HG03064 (cell line): ENCODE data around the gene STXBP5.

Experiments
- ATAC-seq: cut with Tn5 transposase; IDR thresholded peaks from one replicate; pipeline ENCODE4 v1.9.1; 2021; ENCODE audit warnings: low read depth; ENCODE audit not compliant: unreplicated experiment

STXBP5 gene

DNA sequence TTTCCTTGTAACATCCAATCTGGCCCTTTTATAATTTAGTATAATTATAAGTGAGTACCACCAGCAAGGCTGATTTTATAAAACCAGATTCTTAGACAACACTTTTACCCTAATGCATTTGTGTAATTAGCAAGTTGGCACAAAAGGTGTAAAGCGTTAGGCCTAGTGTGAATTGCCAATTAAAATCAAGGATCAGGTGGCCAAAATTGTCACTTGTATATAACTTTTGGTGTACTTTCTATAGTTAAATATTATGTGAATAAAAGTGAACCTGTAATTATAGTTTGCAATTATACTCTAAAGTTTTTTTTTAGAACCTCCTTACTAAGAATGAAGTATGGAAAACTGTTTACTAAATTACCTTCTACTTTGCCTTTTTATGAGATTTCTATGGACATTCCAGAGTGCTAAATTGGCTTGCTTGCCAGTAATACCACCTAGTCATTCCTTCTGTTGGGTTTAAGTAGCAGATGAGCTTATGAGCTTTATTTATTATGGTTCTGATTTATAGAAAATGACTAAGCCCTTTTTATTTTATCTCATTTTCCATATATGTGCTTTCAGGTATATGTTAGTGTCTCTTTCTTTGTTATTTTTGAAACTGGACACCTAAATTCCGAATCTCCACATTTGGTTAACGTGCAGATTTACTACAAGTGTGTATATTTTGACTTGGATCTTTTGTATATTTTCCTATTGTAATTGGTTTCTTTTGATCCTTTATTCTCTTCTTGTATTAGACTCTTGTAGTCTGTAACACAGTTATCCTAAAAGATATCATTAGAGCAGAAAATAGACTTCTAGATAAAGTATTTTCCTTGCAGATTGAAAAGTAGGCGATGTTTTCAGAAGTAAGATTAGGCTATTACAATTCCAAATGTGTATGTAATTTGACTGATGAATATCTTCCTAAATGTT lies 3.9 kb downstream of the STXBP5 start:
- no peak for ATAC-seq

DNA sequence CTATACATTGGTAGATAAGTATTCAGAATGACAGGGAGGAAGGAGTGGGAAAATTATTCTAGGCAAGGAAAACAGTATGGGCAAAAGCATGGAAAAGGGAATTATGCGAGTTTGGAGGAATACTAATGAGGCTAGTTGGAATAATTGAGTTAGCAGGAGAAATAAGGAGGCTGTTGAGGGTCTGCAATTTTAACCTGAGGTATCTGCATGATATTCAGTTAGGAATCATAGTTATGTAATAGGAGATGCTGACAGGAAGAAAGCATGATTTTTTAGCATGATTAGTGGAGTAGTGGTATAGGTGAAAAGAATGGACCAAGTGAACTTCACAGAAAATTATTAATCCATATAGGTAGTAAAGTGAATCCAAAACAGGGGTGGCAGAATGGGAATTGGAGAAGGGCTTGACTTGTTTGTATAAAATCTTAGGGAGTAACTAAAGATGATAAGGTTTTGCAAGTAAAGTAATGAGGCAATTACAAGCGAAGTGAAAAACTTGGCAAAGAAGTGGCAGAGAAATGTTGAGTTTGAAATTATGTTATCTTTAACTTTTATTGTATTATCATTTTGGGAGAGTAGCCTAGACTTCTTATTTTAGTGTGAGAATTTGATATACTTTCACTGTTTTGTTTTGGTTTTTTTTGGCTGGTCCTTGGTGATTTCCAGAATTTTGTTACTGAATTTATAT lies 5.7 kb downstream of the STXBP5 start:
- ATAC-seq = no peak

DNA sequence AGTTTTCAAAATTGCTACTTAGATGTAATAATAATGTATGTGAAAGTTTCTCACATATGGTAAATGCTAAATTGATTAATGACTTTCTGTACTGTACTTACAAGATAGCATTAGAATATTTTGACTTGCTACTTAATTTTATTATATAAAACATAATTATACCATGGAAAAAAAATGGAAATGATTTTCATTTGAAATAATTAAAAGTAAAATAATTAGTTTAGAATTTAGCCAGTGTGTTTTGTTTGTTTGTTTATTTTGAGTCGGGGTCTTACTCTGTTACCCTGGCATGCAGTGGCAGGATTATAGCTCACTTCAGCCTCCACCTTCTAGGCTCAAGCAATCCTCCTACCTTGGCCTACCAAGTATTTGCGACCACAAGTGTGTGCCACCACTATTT lies 7.1 kb downstream of the STXBP5 start:
- ATAC-seq = no peak

DNA sequence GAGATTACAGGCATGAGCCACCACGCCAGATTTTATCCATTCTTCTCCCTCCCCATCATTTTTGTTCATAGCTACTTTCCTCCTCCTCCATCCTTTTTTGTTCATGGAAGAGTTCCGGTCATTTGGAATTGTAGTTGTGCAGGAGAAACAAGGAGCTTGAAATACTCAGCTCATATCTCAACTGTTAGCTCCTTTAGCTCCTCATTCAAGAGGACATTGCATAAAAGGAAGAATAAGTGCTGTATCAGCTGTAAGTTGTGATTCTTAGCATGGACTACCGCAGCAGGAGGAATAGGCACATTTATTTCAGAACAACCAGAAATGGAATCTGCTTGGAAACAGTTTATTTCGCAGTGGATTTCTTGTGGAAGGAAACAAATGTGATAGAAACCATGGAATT lies 7.6 kb downstream of the STXBP5 start:
- ATAC-seq = no peak

DNA sequence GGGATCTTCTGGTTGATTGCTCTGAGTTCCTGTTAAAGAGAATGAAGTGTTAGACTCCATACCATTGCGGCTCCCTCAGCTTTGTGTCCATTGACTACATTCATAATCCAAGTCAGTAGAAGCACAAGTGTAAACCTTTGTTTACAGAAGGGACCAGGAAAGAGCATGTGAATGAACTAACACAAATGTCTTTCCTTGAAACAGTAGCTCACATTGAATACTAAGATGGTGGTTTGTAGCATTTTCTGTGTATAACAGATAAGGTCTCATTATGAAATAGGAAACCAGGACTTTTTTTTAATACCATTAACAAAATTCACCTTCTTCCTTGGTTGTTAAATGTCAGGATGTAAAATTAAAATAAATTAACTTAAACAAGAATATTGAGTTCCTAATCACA lies 8.4 kb downstream of the STXBP5 start:
- no peak for ATAC-seq

DNA sequence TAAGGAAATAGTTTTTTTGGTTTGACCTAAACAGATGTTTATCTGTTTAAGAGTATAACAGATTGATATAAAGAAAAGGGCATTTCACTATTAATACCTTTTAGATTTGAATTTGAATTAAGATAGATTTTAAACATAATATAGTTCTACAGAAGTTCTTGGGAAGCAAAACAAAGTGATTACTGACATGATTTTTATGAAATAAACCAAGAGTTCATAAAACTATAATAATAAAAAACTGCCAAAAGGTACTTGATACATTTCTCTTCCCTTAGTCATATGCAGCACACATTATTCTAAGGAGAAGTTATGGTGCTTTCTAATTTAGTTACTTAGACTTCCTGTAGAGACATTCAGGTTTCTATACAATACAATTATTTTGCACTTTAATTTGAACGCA lies 9.6 kb downstream of the STXBP5 start:
- no peak for ATAC-seq

DNA sequence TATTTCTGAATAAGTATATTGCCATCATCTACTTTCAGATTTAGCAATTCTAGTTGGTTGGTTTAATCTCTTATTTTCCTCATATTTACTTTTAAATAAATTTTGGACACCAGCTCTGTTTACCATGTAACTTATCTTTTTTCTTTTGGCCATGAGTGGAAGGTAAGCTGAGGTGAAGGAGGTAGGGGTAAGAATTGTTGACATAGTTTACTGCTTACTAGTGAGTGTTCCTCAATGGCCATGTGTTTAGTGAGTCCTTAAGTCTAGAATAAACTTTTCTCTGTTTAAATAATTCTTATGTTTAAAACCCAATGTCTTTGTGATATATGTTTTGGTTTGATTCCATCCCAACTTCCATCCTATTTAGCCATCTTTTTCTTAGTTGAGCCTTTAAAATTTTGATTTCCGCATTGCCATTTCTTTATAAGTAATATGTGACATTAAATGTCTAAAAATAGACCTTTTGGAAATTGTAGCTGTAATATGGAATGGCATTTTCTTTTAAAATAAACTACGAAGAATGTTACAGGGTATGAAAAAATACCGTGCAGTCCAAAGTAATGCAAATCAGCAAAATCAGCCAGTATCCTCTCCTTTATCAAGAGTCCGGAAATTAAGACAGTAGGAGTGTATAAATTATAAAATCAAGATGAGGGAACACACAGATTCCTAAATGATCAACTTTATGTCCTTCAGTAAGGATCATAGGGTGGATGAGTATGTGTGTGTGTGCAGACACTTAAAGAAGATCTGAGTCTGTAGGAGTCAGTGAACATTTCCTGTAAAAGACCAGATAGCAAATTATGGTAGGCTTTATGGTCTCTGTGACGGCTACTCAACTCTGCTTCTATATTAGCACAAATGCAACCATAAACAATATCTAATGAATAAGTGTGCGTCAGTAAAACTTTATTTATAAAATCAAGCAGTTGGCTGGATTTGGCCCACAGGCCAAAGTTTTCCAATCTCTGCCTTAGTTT lies 10.3 kb downstream of the STXBP5 start:
- no peak for ATAC-seq

DNA sequence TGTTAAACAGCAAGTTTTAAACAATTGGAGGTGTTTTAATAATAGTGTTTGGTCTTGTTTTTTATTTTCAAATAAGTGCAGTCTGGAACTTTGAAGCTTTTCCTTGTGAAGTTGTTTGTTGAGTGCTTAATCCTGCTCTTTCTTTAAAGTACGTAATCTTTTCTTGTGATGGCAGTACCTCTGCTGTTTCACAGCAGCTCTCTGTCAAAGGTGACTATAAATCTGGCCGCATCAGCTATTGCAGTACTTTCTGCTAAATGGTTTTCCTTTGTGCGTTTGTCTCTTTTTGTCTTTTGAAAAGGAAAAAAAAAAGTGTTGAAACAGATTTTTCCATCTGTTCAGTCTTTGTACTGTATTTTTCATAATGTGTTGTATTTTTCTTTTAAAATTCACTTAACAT lies 12.7 kb downstream of the STXBP5 start:
- ATAC-seq = no peak

DNA sequence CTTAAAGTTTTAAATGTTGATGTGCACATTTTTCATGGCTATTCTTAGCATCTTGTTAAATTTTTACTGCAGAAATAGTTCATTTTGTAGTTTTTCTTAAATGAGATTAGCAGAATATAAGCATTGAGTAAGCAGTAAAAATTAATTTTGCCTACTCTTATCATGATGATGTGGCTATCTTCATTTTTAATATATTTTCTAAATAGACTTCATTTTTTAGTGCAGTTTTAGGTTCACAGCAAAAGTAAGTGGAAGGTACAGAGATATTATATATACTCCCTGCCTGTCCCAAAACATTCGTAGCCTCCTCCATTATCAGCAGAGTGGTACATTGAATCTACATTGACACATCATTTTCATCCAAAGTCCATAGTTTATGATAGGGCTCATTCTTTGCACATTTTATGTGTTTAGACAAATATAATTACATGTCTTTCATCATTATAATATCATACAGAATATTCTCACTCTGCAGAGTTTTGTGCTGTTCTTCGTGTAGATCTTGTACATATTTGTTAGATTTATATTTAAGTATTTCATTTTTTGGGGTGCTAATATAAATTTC lies 13.7 kb downstream of the STXBP5 start:
- no peak for ATAC-seq

DNA sequence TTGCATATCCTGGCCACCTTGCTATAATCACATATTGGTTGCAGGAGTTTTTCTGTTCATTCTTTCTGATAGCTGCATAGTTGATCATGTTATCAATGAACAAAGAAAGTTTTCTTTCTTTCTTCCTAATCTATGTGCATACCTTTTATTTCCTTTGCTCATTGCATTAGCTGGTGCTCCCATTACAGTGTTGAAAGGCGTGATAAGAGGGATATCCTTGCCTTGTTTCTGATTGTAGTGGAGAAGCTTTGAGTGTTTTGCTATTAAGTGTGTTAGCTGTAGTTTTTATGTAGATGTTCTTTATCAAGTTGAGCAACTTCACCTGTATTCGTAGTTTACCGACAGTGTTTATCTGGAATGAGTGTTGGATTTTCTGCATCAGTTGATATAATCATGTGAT lies 14.6 kb downstream of the STXBP5 start:
- ATAC-seq = no peak

DNA sequence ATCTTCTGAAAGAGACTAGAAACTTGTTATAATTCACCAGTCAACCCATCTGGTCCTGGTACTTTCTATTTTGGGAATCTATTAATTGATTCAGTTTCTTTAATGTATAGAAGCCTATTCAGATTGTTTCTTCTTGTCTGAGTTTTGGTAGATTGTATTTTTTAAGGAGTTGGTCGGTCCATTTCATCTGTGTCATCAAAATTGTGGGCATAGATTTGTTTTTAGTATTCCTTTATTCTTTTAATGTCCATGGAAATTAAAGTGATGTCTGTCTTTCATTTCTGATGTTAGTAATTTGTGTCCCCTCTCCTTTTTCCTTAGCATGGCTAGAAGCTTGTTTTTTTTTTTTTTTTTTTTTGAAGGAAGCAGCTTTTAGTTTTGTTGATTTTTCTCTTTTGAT lies 15.2 kb downstream of the STXBP5 start:
- no peak for ATAC-seq

DNA sequence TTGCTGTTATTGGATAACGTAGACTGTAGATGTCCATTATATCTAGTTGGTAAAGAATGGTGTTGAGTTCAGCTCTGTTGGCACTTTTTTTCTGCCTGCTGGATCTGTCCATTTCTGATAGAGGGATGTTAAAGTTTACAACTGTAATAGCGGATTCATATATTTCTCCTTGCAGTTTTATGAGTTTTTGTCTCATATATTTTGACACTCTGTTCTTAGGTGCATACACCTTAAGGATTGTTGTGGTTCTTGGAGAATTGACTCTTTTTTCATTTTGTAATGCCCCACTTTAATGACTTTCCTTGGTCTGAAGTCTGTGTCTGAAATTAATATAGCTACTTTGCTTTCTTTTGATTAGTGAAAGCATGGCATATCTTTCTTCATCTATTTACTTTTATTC lies 16.1 kb downstream of the STXBP5 start:
- ATAC-seq = no peak

DNA sequence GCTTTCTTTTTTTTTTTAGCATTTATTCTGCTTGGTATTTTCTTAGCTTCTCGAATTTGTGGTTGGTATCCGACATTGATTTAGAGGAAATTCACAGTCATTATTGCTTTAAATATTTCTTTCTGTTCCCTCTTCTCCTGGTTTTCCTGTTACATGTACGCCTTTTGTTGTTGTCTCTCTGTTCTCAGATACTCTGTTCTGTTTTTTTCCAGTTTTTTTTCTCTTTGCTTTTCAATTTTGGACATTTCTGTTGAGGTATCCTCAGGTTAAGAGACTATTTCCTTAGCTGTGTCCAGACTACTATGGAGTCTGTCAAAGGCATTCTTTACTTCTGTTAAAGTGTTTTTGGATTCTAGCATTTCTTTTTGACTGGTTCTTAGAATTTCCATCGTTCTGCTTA lies 17.5 kb downstream of the STXBP5 start:
- ATAC-seq = no peak

DNA sequence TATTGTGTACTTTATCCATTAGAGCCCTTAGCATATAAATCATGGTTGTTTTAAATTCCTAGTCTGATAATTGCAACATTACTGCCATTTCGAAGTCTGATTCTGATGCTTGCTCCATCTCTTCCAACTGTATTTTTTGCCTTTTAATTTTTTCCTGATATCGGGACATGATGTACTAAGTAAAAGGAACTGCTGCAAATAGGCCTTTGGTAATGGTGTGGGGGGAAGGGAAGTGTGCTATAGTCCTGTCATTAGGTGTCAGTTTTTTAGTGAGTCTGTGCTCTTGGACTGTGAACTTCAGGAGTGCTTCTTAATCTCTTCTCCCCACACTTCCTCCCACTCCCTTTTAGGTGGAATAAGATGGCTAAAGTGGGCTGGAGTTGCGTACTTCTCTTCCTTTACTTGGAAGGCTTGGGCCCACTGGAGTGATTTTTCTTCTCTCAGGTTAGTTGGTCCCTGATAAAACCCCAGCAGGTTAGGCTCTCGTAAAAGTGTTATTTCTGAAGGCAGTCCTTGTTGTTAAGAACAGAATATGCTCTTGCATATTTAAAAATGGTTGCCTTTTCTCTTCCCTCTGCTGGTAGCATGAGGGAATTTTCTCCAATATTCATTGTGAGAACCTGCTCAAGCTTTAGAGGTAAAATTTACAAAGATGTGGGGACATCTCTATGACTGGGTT lies 18.1 kb downstream of the STXBP5 start:
- ATAC-seq = no peak

DNA sequence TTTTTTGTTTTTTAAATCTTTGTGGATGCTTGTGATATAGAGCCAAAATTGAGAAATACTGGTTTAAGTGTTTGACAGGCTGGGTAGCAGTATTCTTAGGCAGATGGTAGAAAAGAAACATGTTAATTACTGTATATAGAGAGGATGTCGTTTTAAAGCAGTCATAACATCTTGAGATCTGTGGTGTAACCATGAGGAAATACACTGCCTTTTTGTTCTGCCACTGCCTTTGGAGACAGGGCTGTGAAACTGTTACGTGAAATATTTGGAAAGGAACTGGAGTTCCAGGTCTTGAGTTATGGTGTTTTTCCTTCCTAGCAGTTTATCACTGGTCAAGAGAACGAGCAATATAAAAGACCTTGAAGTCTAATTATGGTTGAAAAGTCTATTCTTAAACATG lies 19.5 kb downstream of the STXBP5 start:
- no peak for ATAC-seq

DNA sequence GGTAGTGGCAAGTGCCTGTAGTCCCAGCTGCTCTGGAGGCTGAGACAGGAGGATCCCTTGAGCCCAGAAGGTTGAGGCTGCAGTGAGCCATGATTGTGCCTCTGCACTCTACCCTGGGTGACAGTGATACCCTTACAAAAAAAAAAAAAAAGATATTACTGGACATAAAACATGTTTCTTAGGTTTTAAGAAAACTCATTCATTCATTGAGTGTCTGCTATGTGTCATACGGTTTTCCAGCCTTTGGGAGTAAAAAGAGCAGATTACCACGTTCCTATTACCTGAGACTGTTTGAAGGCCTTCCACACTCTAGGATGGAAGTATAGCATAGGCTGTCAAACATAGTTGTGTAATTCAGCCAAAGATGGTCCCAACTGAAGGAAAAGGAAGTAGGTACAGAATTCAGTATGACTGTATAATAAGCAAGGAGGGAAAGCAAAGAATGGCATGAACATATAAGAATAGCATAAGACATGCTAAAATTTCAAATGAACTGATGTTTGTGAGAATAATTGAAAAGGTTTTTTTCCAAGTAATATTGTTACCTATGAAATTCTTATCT lies 22.0 kb downstream of the STXBP5 start:
- ATAC-seq = no peak

DNA sequence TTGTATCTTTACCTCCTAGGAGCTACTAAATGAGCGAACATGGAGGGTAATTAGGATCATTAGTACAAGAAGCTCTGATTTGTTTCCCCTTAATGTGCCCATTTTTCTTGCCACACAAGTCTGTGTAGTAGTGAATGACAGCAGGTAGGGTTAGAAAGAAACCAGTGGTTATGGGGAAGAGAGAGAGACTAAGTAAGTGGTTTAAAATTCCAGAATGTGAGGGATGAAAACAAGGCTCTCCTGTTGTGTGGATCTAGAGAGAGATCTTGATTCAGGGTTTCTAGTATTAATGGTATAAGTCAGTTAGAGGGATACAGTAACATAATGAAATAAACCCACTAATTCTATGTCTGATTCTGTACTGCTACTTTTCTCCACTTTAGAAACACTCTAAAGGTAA lies 22.7 kb downstream of the STXBP5 start:
- no peak for ATAC-seq

DNA sequence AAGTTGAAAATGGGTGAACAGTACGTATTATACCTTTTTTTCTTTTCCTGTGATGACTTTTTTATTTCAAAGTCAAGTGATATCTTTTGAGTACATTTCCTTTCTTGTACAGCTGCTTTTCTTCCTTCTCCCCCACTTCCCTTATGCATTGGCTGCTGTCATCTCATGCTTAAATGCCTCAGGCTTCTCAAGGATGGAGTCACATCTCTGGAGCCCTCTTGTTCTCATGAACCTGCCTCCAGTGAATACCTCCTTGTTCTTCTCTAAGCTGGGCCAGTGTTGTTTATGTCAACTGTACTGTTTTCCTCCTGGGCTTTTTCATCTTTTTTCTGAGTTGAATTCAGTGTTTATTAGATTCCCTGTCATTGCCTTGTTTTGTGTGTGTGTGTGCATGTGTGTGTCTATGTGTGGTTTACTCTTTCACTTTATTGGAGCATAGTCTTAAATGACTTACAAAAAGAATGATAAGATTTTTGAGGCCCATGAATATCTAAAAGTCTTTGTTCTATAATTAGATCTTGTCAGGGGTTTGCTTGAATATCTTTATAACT lies 23.6 kb downstream of the STXBP5 start:
- ATAC-seq = no peak

DNA sequence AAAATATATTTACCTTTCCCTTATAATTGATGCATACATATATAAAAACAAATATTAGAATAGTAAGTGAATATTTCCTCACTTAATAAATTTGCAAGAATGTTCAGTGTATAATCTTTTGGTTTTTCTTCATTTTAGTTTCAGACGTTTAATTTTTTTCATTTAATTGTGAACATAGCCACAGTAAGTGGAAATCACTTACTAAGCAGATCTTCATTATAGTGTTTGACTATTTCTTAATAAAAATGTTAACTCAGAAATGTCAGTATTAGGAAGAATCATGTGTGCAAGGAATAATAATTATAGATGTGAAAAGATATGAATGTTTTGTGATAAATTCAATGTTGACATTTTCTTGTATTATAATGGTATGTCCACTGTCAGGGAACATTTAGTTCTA lies 27.4 kb downstream of the STXBP5 start:
- ATAC-seq = no peak
